Measurements from ENCODE around the gene ADAR. TPM values are rescaled to one million over a fixed set of nuclear protein-coding genes. Genes with fewer than 3 reads are reported as not detected.

Gene ADAR
- total and polyA plus RNA-seq, 3 experiments from 2014 or later = 157 to 223 (median 223) TPM

DNA sequence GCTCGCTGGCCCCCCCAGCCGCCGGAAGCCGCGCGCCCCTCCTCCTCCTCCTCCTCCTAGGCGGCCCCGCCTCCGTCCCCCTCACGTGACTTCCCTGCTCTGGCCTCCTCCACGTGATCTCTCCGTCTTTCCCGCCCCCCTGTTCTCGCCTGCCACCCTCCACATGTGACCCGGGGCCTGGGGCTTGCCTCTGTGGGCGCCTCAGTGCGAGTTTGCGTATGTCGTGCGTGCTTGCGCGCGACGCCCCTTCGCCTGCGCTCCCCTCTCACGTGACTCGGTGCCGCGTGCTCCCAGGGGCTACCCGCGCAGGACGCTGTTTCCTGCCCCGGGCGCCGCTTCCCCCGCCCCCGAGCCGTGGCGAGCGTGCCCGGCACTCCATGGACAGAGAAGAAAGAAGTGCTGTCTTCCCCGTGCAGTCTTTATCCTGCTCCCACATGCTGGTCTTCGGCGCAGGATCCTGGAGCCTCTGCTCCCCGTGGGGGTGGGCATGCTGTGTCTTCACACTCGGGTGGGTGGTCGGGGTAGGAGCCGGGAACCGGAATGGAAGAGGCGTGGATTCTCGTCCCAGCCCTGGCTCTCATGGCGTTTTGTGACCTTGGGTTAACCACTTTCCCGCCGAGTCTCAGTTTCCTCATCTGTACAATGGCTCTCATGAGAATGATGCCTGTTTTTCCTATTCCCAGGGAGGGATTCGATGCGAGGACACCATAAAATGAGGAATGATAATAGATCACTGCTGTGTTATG, 49.1 kb downstream of the ADAR start:
- CTCF ChIA-PET = interaction anchor here (0.8 to 2.0 kb wide), 26 partner anchors 8 to 526 kb away, joined by 3 to 28 read pairs (median 4); partner anchors contain the start of gene PMVK

GRCh38 chr1:154557939-154558719, 49.9 kb downstream of the ADAR start, which contains the start of gene UBE2Q1:
TSS of gene UBE2Q1 (minus strand) at chr1:154558662. CDS start at chr1:154558553, 109 bp downstream.
- H3K4me1 ChIP-seq (ENCODE audit: insufficient read depth, low read length) = peaks cover 24% of the 10 kb centered on the region
- H3K27ac ChIP-seq (ENCODE audit: low read depth, low read length) = peak within 1 kb of the TSS; percentile 65
- no peaks in the 10 kb centered on the region for H3K27me3 ChIP-seq (ENCODE audit: insufficient read depth, low read length, poor library complexity, severe bottlenecking)
- ChIA-PET POLR2A (interaction anchor here (0.7 kb wide), 1 partner anchor 116 kb away, joined by 3 read pairs; no protein-coding TSS in a partner anchor), CTCF (no interaction called here)
- peaks cover 36 to 53% (median 49%) of the 10 kb centered on the region in 3 donors for H3K4me1 Mint-ChIP-seq
- peak within 1 kb of the TSS; percentile 86 to 96 (median 94) for H3K27ac Mint-ChIP-seq
- H3K27me3 Mint-ChIP-seq = peaks cover 0 to 2% of the 10 kb centered on the region in 2 donors
- H3K4me3 Mint-ChIP-seq = peak within 1 kb of the TSS; percentile 90 to 96 (median 92)
- peaks cover 27% of the 10 kb centered on the region for H3K36me3 ChIP-seq (ENCODE audit: insufficient read depth, low read length)
- no peaks in the 10 kb centered on the region for H3K9me3 Mint-ChIP-seq
- H3K4me3 ChIP-seq (ENCODE audit: low read length) = peak within 1 kb of the TSS; percentile 87
- H3K36me3 Mint-ChIP-seq = peaks cover 4 to 46% (median 17%) of the 10 kb centered on the region in 3 donors
- H3K9me3 ChIP-seq (ENCODE audit: low read length) = no peaks in the 10 kb centered on the region
- DNase-seq = peak; percentile 15 to 60 (median 24)

More for the DNA sequence above, 49.1 kb downstream of the ADAR start:
- Histone ChIP-seq H3K36me3 (ENCODE audit: insufficient read depth, low read length) (peaks cover 19% of the 10 kb centered on the region), H3K4me3 (ENCODE audit: low read length) (peak overlapping the region; percentile 80), H3K4me1 (ENCODE audit: insufficient read depth, low read length) (peaks cover 24% of the 10 kb centered on the region), H3K27me3 (ENCODE audit: insufficient read depth, low read length, poor library complexity, severe bottlenecking) (no peaks in the 10 kb centered on the region), H3K27ac (ENCODE audit: low read depth, low read length) (peak overlapping the region; percentile 65), H3K9me3 (ENCODE audit: low read length) (no peaks in the 10 kb centered on the region)
- Mint-ChIP-seq H3K27me3 (peaks cover 0 to 2% of the 10 kb centered on the region in 2 donors), H3K9me3 (no peaks in the 10 kb centered on the region), H3K4me1 (peaks cover 36 to 49% (median 45%) of the 10 kb centered on the region in 3 donors), H3K27ac (peak overlapping the region; percentile 84 to 96 (median 94)), H3K36me3 (peaks cover 2 to 39% (median 10%) of the 10 kb centered on the region in 3 donors), H3K4me3 (peak overlapping the region; percentile 87 to 96 (median 91))
- POLR2A ChIA-PET = interaction anchor here (0.6 to 1.1 kb wide), 7 partner anchors 9 to 1783 kb away, joined by 3 to 7 read pairs (median 4); partner anchors contain the start of genes CHRNB2 and PMVK
- peak; percentile 99 to 100 (median 100) for DNase-seq

- CTCF ChIA-PET = interaction anchor here (1.0 kb wide), 1 partner anchor 11 kb away, joined by 3 read pairs; no protein-coding TSS in a partner anchor
- peak overlapping the region; percentile 60 for H3K27ac ChIP-seq (ENCODE audit: low read depth, low read length)
Measured at GRCh38 chr1:154557248-154557938, 50.6 kb downstream of the ADAR start.

DNA sequence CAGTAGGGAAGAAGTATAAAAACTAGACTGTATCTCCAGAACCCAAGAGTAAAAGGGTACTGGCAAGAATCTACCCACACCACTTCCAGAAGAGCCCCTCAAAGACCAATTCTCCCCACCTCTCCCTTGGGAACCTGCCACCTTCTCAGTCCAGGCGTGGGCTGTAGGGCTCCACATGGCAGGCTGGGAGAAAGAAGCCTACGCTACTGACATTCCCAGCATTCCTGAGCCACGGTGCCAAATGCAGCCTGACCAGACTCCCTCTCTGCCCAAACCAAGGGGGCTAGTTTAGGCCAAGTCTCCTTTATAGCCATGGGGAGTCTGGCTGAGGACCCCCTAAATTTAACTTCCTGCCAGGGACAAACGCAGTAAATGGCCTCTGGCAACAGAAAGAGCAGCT, 51.6 kb downstream of the ADAR start:
- CTCF ChIA-PET = interaction anchor here (1.0 kb wide), 1 partner anchor 10 kb away, joined by 3 read pairs; no protein-coding TSS in a partner anchor
- Histone ChIP-seq H3K9me3 (ENCODE audit: low read length) (no peaks in the 10 kb centered on the region), H3K27me3 (ENCODE audit: insufficient read depth, low read length, poor library complexity, severe bottlenecking) (no peaks in the 10 kb centered on the region), H3K27ac (ENCODE audit: low read depth, low read length) (no peak overlapping the region), H3K36me3 (ENCODE audit: insufficient read depth, low read length) (peaks cover 44% of the 10 kb centered on the region), H3K4me1 (ENCODE audit: insufficient read depth, low read length) (peaks cover 24% of the 10 kb centered on the region), H3K4me3 (ENCODE audit: low read length) (no peak overlapping the region)
- H3K27me3 Mint-ChIP-seq = no peaks in the 10 kb centered on the region
- peaks cover 36 to 53% (median 49%) of the 10 kb centered on the region in 3 donors for H3K4me1 Mint-ChIP-seq
- no peak for DNase-seq
- H3K4me3 Mint-ChIP-seq = peak overlapping the region; percentile 32 to 95 (median 90)
- H3K36me3 Mint-ChIP-seq = peaks cover 4 to 63% (median 24%) of the 10 kb centered on the region in 3 donors
- no peaks in the 10 kb centered on the region for H3K9me3 Mint-ChIP-seq
- peak overlapping the region in 7 of 8 donors; percentile 4 to 95 (median 86) for H3K27ac Mint-ChIP-seq
- POLR2A ChIA-PET = no interaction called here

More at GRCh38 chr1:154557248-154557938, 50.6 kb downstream of the ADAR start:
- H3K4me1 ChIP-seq (ENCODE audit: insufficient read depth, low read length) = peaks cover 24% of the 10 kb centered on the region
- H3K27me3 ChIP-seq (ENCODE audit: insufficient read depth, low read length, poor library complexity, severe bottlenecking) = no peaks in the 10 kb centered on the region
- peak overlapping the region; percentile 86 to 96 (median 94) for H3K27ac Mint-ChIP-seq
- H3K4me3 Mint-ChIP-seq = peak overlapping the region; percentile 89 to 95 (median 91)
- no peaks in the 10 kb centered on the region for H3K9me3 ChIP-seq (ENCODE audit: low read length)
- peaks cover 0 to 2% of the 10 kb centered on the region in 2 donors for H3K27me3 Mint-ChIP-seq
- peak overlapping the region; percentile 87 for H3K4me3 ChIP-seq (ENCODE audit: low read length)
- POLR2A ChIA-PET = no interaction called here
- peaks cover 4 to 54% (median 19%) of the 10 kb centered on the region in 3 donors for H3K36me3 Mint-ChIP-seq
- no peak for DNase-seq
- H3K4me1 Mint-ChIP-seq = peaks cover 36 to 53% (median 49%) of the 10 kb centered on the region in 3 donors
- H3K36me3 ChIP-seq (ENCODE audit: insufficient read depth, low read length) = peaks cover 34% of the 10 kb centered on the region
- H3K9me3 Mint-ChIP-seq = no peaks in the 10 kb centered on the region

DNA sequence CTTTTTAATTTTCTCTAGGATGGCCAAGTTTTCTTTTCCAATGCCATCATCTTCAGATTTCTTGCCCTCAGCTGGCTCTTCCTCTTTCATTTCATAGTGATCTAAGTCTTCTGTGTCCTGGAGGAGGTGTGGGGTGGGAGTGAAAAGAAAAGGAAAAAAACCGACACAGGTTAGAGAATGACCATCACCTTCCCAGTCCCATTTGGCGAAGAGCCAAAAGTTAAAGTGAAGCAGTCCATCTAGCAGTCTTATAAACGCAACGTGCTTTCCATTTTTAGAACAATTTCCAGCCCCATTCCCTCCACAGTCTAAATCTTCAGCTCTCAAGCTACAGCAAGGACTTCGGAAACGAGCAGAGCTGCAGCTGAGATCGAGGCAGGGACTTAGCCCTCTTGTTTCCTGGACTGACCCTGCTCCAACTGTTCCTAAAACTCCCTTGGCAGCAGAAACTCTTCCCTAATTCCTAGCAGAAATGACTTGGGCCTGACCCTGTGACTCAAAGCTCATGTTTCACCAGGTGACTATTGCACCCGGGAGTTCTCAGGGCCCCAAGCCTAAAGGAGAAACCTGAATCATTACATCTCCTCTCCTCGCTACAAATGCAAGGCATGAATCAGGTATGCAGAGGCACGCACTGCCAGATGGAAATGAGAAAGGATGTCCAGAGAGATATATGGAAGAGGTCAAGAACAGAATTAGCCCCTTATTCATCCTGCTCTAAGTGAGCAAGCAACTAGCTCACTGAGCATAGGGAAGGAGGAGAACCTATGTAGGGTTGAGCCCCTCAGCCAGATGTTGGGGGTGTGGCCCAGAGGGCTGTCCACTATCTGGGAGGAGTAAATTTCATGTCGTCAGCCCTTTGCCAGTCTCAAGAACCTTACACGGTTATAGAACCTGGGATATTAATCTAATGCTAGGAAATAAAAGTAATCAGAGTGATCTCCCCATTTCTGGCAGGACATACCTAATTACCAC, 54.6 kb downstream of the ADAR start:
- no peak for DNase-seq
- Mint-ChIP-seq H3K4me1 (peaks cover 38 to 62% (median 55%) of the 10 kb centered on the region in 3 donors), H3K27ac (peak overlapping the region in 2 of 8 donors; percentile 3 to 55), H3K4me3 (no peak overlapping the region), H3K9me3 (no peaks in the 10 kb centered on the region), H3K36me3 (peaks cover 9 to 87% (median 33%) of the 10 kb centered on the region in 3 donors), H3K27me3 (no peaks in the 10 kb centered on the region)
- Histone ChIP-seq H3K4me3 (ENCODE audit: low read length) (no peak overlapping the region), H3K36me3 (ENCODE audit: insufficient read depth, low read length) (peaks cover 59% of the 10 kb centered on the region), H3K27me3 (ENCODE audit: insufficient read depth, low read length, poor library complexity, severe bottlenecking) (no peaks in the 10 kb centered on the region), H3K27ac (ENCODE audit: low read depth, low read length) (no peak overlapping the region), H3K4me1 (ENCODE audit: insufficient read depth, low read length) (peaks cover 24% of the 10 kb centered on the region), H3K9me3 (ENCODE audit: low read length) (no peaks in the 10 kb centered on the region)
- CTCF ChIA-PET = interaction anchor here (0.7 kb wide), 1 partner anchor 10 kb away, joined by 3 read pairs; no protein-coding TSS in a partner anchor
- POLR2A ChIA-PET = interaction anchor here (0.5 kb wide), 1 partner anchor 443 kb away, joined by 3 read pairs; no protein-coding TSS in a partner anchor

DNA sequence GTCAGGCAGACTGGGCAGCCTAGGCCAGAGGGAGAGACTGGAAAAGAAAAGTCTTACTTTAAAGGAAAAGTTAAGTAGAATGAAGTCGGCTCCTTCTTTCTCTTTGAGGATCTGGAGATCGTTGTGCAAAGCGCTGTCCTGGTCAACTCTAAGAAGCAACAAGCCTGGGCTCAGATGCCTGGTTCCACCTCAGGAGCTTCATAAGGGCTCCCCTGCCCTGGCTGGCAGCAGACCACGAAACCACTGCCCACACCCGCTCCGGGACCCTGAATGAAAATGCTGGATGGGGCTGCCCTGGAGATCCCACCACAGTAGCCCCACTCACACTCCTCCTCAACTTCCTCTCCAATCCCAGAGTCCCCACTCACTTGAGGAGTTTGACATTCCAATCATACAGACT, 56.0 kb downstream of the ADAR start:
- POLR2A ChIA-PET = no interaction called here

More for the DNA sequence above, 56.0 kb downstream of the ADAR start:
- no peaks in the 10 kb centered on the region for H3K27me3 Mint-ChIP-seq
- CTCF ChIA-PET = no interaction called here
- no peak overlapping the region for H3K4me3 Mint-ChIP-seq
- peaks cover 28 to 57% (median 51%) of the 10 kb centered on the region in 3 donors for H3K4me1 Mint-ChIP-seq
- Histone ChIP-seq H3K4me1 (ENCODE audit: insufficient read depth, low read length) (peaks cover 15% of the 10 kb centered on the region), H3K27me3 (ENCODE audit: insufficient read depth, low read length, poor library complexity, severe bottlenecking) (no peaks in the 10 kb centered on the region), H3K4me3 (ENCODE audit: low read length) (no peak overlapping the region), H3K27ac (ENCODE audit: low read depth, low read length) (no peak overlapping the region), H3K9me3 (ENCODE audit: low read length) (no peaks in the 10 kb centered on the region), H3K36me3 (ENCODE audit: insufficient read depth, low read length) (peaks cover 59% of the 10 kb centered on the region)
- H3K27ac Mint-ChIP-seq = peak overlapping the region in 2 of 8 donors; percentile 16 to 54
- DNase-seq = no peak
- H3K36me3 Mint-ChIP-seq = peaks cover 9 to 82% (median 33%) of the 10 kb centered on the region in 3 donors
- no peaks in the 10 kb centered on the region for H3K9me3 Mint-ChIP-seq
